ENCODE results near the gene KTN1. TPM values are rescaled to one million over a fixed set of nuclear protein-coding genes. Genes with fewer than 3 reads are reported as not detected.

Gene KTN1, protein sequence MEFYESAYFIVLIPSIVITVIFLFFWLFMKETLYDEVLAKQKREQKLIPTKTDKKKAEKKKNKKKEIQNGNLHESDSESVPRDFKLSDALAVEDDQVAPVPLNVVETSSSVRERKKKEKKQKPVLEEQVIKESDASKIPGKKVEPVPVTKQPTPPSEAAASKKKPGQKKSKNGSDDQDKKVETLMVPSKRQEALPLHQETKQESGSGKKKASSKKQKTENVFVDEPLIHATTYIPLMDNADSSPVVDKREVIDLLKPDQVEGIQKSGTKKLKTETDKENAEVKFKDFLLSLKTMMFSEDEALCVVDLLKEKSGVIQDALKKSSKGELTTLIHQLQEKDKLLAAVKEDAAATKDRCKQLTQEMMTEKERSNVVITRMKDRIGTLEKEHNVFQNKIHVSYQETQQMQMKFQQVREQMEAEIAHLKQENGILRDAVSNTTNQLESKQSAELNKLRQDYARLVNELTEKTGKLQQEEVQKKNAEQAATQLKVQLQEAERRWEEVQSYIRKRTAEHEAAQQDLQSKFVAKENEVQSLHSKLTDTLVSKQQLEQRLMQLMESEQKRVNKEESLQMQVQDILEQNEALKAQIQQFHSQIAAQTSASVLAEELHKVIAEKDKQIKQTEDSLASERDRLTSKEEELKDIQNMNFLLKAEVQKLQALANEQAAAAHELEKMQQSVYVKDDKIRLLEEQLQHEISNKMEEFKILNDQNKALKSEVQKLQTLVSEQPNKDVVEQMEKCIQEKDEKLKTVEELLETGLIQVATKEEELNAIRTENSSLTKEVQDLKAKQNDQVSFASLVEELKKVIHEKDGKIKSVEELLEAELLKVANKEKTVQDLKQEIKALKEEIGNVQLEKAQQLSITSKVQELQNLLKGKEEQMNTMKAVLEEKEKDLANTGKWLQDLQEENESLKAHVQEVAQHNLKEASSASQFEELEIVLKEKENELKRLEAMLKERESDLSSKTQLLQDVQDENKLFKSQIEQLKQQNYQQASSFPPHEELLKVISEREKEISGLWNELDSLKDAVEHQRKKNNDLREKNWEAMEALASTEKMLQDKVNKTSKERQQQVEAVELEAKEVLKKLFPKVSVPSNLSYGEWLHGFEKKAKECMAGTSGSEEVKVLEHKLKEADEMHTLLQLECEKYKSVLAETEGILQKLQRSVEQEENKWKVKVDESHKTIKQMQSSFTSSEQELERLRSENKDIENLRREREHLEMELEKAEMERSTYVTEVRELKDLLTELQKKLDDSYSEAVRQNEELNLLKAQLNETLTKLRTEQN (N-terminal part only)
- 100 to 1,000 TPM; 122 to 194 (median 157) TPM for polyA plus RNA-seq (ENCODE audit: insufficient read length in 10 of 10)
- long read RNA-seq, donor 1, full-length matches to known transcripts, result 3 of 24 reads
- long read RNA-seq, donor 1, partial matches to known transcripts, result 21 of 24 reads
- long read RNA-seq, donor 1, other reads (novel, unspliced or antisense), result 0 of 24 reads
- long read RNA-seq, donor 2, full-length matches to known transcripts, result 4 of 29 reads
- long read RNA-seq, donor 2, partial matches to known transcripts, result 25 of 29 reads
- long read RNA-seq, donor 2, other reads (novel, unspliced or antisense), result 0 of 29 reads
- long read RNA-seq, donor 3, result 0 reads
- long read RNA-seq, donor 4, partial matches to known transcripts, result 15 of 15 reads
- long read RNA-seq, donor 4, other reads (novel, unspliced or antisense), result 0 of 15 reads
- long read RNA-seq, donor 5, full-length matches to known transcripts, result 2 of 63 reads
- long read RNA-seq, donor 5, partial matches to known transcripts, result 61 of 63 reads
- long read RNA-seq, donor 5, other reads (novel, unspliced or antisense), result 0 of 63 reads
- long read RNA-seq, donor 6, full-length matches to known transcripts, result 1 of 16 reads
- long read RNA-seq, donor 6, partial matches to known transcripts, result 15 of 16 reads
- long read RNA-seq, donor 6, other reads (novel, unspliced or antisense), result 0 of 16 reads
- long read RNA-seq, donor 7, full-length matches to known transcripts, result 3 of 19 reads
- long read RNA-seq, donor 7, partial matches to known transcripts, result 16 of 19 reads
- long read RNA-seq, donor 7, other reads (novel, unspliced or antisense), result 0 of 19 reads
- long read RNA-seq, donor 8, full-length matches to known transcripts, result 2 of 18 reads
- long read RNA-seq, donor 8, partial matches to known transcripts, result 16 of 18 reads
- long read RNA-seq, donor 8, other reads (novel, unspliced or antisense), result 0 of 18 reads
- long read RNA-seq, donor 9, result 0 reads

DNA sequence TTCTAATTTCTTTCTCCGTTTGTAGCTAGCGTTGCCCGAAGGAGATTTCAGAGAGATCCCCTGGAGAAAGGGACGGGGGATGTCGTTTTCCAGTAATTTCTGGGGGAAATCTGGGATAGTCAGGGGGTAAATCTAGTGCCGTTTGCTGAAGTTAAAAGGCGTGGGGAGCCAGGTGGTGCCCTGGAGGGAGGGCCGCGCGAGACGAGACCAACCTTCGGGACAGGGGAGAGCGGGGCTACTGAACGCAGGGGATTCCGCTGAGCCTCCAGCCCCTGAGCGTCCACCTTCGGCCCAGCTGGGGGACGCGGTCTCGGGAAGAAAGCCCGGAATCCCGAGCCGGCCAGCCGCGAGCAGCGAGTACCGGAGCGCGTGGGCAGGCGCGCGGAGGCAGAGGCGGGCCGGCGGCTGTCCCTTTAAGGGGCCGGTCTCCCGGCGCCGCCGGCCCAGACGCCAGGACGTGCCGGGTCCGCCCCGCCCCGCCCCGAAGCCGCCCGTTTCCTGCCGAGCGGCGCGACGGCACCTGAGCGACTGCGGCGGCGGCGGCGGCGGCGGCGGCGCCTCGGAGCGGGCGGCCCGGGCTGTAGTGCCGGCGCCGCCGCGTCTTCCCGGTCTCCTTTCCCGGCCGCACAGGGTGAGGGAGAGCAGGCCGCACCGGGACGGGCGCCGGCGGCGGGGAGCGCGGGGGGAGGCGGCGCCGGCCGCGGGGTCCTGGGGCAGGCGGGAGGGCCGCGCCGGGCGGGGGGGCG is at the start of gene KTN1:
Gene KTN1, plus strand, starts transcription at position 484 of the 746 bp plus-strand sequence. CDS start 31,842 bp downstream, outside the sequence.
- peak; percentile 82 to 94 (median 82) for DNase-seq

DNA sequence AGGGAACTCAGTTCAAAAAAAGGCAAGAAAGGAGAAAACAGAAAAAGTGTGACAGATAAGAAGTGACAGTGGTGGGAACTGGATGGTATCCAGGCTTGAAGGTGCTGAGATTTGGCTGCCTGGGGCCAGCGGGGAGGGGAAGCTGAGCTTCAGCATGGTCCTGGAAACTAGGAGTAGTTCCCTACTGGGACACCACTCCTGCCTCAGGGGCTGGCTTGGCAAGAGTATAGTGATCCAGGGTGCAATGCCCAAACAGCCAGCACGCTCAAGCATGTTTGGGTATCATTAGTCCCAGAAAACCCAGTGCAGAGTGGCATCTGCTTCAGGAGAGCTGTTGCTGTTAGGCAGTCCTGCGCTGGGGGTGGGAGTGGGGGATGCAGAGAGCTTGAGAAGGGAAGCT is 49.5 kb upstream of the KTN1 start:
- no peak for DNase-seq

DNA sequence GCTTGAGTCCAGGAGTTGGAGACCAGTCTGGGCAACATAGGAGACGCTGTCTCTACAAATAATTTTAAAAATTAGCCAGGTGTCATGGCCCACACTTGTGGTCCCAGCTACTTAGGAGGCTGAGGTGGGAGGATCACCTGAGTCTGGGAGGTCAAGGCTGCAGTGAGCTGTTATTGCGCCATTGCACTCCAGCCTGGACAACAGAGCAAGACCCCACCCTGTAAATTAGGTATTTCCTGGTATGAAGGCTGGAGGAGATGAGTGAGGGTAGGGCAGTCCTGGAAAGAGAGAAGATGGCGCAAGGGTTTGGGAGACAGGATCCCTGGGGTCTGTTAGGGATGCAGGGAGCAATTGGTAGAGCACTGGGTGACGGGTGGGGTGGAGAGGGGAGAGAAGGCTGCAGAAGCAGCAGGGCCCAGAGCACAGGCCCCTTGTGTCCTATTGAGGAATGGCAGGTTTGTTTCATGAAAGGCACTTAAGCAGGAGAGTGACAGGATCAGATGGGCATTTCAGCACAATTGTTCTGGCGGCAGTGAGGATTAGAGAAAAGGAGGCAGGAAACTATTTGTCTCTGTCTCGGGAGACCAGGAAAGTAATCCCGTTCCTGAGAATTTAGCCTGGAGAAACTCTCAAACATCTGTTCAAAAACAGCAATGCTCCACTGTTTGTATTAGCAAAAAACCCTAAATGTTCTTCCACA is 47.2 kb upstream of the KTN1 start:
- DNase-seq, result peak in 1 of 3 donors; percentile 57

DNA sequence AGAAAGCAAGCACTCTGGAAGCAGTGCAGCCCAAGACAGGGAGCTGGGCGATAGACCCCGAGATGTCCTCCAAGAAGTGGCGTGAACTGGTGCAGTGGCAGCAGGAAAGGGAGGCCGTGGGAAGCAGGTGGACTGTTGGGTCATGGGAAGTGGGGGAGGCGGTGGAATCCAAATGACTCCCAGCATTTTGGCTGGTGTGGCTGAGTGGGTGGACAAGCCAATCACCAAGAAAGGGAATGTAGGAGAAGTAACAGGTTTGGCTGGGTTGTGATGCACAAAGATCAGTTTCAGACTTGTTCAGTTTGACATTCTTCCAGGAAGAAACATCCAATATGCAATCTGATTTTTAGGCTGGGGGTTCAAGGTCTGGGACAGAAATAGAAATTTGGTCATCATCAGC is 46.0 kb upstream of the KTN1 start:
- peak in 1 of 3 donors; percentile 24 for DNase-seq

DNA sequence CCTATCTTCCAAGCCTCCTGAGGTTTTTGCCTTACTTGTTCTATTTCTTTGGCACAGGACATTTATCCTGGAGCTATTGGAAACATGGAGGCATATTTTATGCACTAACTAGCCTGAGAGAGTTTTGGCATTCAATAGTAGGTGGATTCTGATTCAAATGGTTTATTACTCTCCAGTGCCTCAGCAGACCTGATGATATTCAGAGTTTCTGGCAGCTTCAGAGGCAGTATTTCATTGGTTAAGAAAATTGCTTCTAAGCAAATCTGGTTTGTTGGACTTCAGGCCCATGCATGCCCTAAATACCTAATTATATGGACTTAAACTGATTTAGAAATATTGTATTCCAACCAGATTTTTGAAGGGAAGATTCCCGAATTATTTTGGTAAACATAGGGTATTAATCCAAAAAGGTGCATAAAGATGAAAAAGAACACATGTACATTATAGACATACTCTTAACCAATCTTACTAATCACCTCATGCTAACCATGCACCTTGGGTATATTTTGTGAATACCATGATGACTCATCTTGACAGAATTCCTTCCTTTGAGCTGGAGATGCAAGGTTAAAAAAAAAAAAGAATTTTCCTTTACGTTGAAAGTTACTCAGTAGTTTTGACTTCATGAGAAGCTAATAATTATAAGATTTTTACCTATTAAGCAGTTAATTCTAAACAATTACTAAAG is 44.3 kb upstream of the KTN1 start:
- DNase-seq, result peak in 1 of 3 donors; percentile 33

DNA sequence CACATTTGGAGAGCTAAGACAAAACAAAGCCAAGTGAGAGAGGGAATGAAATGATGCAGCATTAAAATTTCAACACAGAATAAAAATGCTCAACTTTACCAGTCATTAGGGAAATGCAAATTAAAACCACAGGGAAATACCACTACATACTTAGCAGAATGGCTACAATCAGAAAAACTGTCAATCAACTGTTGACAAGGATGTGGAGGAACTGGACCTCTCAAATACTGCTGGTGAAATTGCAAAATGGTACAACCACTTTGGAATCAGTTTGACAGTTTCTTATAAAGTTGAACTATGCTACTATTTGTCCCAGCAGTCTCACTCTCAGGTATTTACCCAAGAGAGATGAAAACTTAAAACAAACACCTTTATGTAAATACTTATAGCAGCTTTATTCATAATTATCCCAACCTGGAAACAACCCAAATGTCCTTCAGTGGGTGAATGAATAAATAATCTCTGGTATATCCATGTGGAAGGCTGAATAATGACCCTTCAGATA is 43.8 kb upstream of the KTN1 start:
- DNase-seq, result no peak

DNA sequence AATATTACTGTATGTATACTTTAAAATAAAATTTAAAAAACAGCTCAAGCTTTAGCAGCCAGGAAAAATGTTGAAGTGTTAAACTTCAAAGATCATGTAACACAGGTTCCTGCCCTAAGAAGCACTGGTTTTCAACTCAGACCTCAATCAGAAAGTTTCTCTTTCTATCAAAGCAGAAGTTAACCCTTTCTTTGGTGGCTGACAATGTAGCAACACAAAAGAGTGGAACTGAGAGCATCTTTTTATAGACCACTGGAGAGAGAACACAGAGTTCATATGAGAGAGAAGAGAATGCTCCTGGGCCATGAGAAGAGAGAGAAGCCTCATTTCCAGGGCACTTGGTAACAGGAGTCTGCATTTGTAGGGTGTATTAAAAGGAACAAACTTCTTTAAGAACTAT is 42.2 kb upstream of the KTN1 start:
- no peak for DNase-seq

DNA sequence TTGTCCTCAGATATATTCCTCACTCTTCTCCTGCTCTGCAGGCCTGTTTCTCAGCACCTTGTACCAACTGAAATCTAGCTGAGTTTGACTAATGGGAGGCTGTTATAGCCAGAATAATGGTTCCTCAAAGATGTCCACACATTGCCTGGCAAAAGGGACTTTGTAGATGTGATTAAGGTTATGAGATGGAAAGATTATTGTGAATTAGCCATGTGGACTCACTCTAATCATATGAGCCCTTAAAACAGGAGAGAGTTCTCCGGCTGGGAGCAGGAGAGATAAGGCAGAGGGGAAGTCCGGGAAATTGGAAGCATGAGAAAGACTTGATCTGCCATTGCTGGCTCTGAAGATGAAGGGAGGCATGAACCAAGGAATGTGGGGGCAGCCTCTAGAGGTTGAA is 40.0 kb upstream of the KTN1 start:
- DNase-seq, result no peak

DNA sequence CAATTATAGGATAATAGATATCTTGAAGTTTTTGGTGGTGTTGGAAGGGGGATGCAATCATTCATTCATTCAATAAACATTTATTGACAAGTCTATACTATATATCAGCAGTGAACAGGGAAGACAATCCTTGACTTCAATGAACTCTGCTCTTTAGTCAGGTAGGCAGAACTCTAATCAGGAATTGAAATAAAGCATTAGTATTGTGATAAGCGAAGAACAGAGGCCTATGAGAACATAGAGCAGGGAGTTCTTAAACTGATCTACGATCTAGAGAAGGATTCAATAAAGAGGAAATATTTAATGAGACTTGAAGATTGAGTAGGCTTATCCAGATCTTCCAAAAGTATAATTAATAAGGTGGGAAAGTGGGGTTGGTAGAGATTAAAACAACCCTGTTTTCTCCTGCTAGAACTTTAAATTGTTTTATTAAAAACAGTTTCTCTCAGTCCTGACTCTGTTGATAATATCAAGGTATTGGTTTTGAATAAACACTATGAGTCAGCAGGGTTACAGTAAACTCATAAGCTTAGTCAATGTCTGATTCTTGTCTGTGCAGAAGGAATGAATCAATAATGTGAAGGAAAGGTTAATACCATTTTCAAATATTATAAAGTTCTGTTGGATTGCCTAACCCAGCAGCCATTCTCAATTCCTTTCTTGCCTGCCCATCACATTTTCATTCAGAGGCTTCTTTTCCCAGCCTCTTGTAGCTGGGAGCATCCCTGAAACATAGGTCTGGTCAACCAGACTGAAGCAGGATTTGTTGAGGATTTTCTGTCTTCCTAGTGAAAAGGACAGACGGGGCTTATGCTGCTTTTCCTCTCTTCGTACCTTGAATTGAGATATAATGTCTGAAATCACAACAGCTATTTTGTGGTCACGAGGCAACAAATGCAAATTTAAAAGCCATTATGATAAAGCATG is 38.9 kb upstream of the KTN1 start:
- DNase-seq, result no peak

DNA sequence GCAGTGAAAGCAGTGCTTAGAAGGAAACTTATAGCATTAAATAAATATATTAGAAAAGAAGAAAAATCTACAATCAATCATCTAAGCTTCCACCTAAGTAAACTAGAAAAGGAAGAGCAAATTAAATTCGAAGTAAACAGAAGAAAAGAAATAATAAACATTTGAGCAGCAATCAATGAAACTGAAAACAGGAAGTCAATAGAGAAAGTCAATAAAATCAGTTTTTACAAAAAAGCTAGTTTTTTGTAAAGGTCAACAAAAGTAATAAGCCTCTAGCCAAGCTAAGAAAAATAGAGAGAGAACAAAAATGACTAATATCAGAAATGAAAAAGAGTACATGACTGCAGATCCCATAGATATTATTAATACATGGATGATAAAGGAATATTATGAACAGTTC is 34.2 kb upstream of the KTN1 start:
- DNase-seq, result no peak

DNA sequence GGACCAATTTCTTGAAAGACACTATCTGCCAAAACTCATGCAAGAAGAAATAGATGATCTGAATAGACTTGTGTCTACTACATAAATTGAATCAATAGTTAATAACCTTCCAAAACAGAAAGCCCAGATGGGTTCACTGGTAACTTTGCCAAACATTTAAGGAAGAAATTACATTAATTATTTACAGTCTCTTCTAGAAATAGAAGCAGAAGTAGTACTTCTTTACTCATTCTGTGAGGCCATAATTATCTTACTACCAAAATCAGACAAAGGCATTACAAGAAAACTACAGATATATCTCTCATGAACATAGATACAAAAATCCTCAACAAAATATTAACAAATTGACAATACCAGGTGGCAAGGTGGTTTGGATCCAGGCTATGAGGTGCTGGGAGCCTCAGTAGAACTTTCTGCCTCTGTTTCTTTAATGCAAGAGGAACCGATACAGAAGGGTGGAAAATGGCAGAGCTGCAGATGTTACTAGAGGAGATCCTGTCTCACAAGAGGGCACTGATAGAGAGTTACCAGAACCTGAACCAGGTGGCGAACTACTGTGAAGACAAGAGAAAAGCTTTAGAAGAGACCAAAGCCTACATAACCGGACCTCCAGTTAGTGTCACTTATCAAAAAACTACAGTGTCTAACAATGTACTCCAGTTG is 33.7 kb upstream of the KTN1 start:
- no peak for DNase-seq

DNA sequence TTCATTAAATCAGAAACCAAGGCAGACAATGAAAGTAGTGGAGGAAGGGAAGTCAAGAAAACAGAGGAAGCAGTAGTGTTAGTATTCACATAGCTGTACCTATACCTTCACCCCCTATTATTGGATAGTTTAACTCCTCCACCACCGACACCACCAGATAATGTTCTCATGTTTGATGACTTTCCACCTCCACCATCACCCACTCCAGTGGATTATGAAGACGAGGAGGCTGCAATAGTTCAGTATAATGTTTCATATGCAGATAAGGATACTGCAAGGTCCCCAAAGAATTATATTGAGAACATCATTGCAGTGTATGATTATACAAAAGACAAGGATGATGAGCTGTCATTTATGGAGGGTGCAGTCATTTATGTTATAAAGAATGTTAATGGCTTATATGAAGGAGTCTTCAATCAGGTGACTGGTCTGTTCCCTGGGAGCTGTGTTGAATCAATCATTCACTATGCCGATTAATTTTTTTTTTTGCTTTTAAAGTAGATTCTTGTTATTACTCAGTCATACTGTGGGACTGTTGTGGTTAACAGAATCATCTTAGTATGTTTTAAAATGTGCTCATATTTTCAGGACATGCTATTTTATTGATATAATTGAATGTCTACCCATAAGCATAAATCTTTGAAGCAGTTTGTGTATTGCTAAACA is 32.2 kb upstream of the KTN1 start:
- no peak for DNase-seq

DNA sequence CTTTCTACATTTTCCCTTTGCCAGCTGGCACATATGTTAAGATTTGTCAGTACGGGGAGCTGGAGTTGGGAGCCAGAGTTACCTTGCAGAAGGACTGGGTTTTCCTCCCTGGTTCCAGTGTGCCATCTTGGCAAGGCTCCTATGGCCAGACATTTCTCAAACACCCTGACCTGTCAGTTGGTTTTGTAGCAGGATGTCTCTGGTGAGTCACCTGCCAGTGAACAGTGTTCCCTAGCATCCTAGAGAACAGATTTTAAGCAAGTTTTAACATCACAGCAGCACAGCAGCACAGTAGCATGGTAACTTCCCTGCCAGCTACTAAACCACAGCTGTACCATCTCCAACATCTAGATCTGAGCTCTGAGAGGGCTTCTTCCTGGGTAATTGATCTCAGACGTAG is 26.2 kb upstream of the KTN1 start:
- DNase-seq, result no peak

DNA sequence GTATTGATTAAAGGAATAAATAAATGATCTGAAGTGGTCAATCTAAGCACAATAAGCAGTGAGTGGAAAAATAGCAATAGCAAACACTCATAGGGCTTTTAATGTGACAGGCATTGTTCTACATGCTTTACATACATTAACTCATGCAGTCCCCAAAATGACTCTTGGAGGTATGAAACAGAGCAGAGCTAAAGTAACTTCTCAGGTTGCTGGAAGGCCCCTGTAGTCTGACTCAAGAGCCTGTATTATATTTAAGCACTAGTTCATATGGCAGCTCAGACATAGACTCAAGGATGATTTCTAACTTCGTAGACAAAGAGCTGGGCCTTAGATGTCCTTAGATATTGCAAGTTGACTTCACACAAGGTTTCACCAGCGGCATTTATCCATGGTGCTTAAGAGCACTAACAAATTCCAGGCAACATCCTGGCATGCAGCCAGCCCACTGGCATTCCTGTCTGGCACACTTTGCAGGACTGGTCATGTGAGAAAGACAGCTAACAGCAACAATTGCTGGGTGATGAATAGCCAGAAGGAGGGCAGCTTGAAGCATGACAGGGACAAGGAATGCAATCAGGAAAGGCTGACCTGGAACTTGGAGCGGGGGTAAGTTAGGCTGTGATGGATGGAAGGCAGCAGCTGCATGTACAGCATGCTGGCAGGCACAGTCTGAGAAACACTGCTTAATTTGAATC is 22.9 kb upstream of the KTN1 start:
- DNase-seq, result peak; percentile 75 to 88 (median 77)

DNA sequence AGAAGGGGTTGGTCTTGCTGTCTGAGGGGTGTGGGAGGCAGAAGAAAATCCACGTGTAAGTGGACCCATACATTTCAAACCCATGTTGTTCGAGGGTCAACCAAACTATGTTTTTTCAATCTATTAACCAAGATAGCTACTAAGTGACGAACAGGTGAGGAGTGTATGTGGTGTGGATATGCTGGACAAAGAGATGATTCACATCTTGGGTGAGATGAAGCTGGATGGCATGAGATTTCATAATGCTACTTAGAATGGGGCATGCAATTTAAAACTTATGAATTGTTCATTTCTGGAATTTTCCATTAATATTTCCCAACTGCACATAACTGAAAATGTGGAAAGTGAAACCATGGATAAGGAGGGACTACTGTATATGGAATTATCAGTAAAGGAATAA is 17.9 kb upstream of the KTN1 start:
- DNase-seq, result no peak
